HepG2 (cell line): ENCODE data around the gene ETS1. TPM values are rescaled to one million over a fixed set of nuclear protein-coding genes. Genes with fewer than 3 reads are reported as not detected.

ENCODE experiments used
- ATAC-seq: fragments of 200-7000 bp; cut with Tn5 transposase; 3 replicates; pipeline ENCODE4 v1.9.1; 2020; ENCODE audit warnings: mild to moderate bottlenecking, moderate library complexity
- BruUV-seq: library from RNA; stranded (reverse); fragments of 400-500 nt; replicated peaks from 2 replicates; lab custom pipeline; 2021; lab: Mats Ljungman, UMichigan
- CTCF ChIA-PET: fragments of 300-600 bp; formaldehyde crosslinking; extraction: SDS; loops from one replicate; lab custom pipeline; 2021; ENCODE audit warnings: low total read pairs, inconsistent platforms, low intra/inter-chr PET ratio; lab: Yijun Ruan, JAX
- POLR2A ChIA-PET: fragments of 350-600 bp; sonication (Branson Sonifier 250); formaldehyde crosslinking; loops from one replicate; lab custom pipeline; 2020; ENCODE audit warnings: antibody characterized with exemption, inconsistent platforms; lab: Yijun Ruan, JAX
- DNase-seq: peaks from one replicate; pipeline ENCODE4 v3.0.0-alpha.2; 2015; ENCODE audit warnings: low spot score
- FAIRE-seq: peaks from 3 replicates; lab custom pipeline; 2011; peaks lifted over from hg19 to GRCh38; lab: Jason Lieb, UNC
- H2AFZ ChIP-seq: one replicate; pipeline ENCODE4 v1.6.1; 2011; ENCODE audit warnings: low read length, inconsistent platforms
- H3K27ac ChIP-seq: fragments of 300-600 bp; 3 replicates; pipeline ENCODE4 v1.8.0; 2011; ENCODE audit warnings: mixed run types, mild to moderate bottlenecking, mixed read lengths, low read length, inconsistent platforms; ENCODE audit not compliant: insufficient read depth; ENCODE audit errors: extremely low read length
- H3K27me3 ChIP-seq, 2 experiments: fragments of 200-600 bp in 1 of 2; 2 replicates in 1 of 2; 3 replicates in 1 of 2; pipeline versions ENCODE4 v1.6.0 to v1.8.0; 2011; ENCODE audit warnings: low read length in 2 of 2, mild to moderate bottlenecking in 2 of 2, moderate library complexity in 2 of 2, inconsistent platforms in 1 of 2; ENCODE audit not compliant: insufficient read depth in 2 of 2, control insufficient read depth in 1 of 2
- H3K36me3 ChIP-seq, 2 experiments: fragments of 200-600 bp in 1 of 2; replicated peaks in 1 of 2; 2 replicates in 1 of 2; 3 replicates in 1 of 2; pipeline versions ENCODE4 v1.5.1 to v1.8.0; 2011; ENCODE audit warnings: low read length in 2 of 2, inconsistent platforms in 1 of 2; ENCODE audit not compliant: insufficient read depth in 2 of 2, control insufficient read depth in 1 of 2
- H3K4me1 ChIP-seq: 2 replicates; pipeline ENCODE4 v1.5.1; 2012; ENCODE audit warnings: low read length, inconsistent platforms; ENCODE audit not compliant: insufficient read depth
- H3K4me2 ChIP-seq: 2 replicates; pipeline ENCODE4 v1.6.0; 2011; ENCODE audit warnings: low read depth, low read length, inconsistent platforms
- H3K4me3 ChIP-seq, 3 experiments: fragments of 200-600 bp in 1 of 3; sonication (generic), shearing (Covaris generic) in 1 of 3; replicated peaks in 1 of 3; 2 replicates each; pipeline ENCODE4 v1.5.1; 2011 to 2016; ENCODE audit warnings: low read length in 3 of 3, inconsistent platforms in 2 of 3, low read depth in 2 of 3, mild to moderate bottlenecking in 2 of 3, control low read depth in 1 of 3, mixed read lengths in 1 of 3; ENCODE audit not compliant: insufficient read depth in 1 of 3
- H3K79me2 ChIP-seq: one replicate; pipeline ENCODE4 v1.6.1; 2011; ENCODE audit warnings: low read length, inconsistent platforms; ENCODE audit not compliant: insufficient read depth
- H3K9ac ChIP-seq: 2 replicates; pipeline ENCODE4 v1.6.0; 2011; ENCODE audit warnings: mild to moderate bottlenecking, low read depth, low read length, inconsistent platforms; ENCODE audit not compliant: insufficient read depth
- H3K9me3 ChIP-seq: 2 replicates; pipeline ENCODE4 v1.5.1; 2012; ENCODE audit warnings: mild to moderate bottlenecking, low read length
- H4K20me1 ChIP-seq: 2 replicates; pipeline ENCODE4 v1.6.0; 2011; ENCODE audit warnings: inconsistent platforms, mild to moderate bottlenecking, low read length, moderate library complexity; ENCODE audit not compliant: insufficient read depth
- ASH2L ChIP-seq: fragments of 300-600, 200-600 bp; sonication (generic); IDR thresholded peaks from 2 replicates; pipeline ENCODE4 v1.7.0; 2017; ENCODE audit warnings: low read depth, mild to moderate bottlenecking, moderate library complexity, mixed read lengths, low read length; ENCODE audit not compliant: insufficient read length
- ATF5 ChIP-seq: sonication (generic); formaldehyde crosslinking; IDR thresholded peaks from 2 replicates; pipeline ENCODE4 v1.4.0; 2020; ENCODE audit warnings: mild to moderate bottlenecking, low read depth, missing genetic modification reagents
- FOXP1 ChIP-seq, 2 experiments: fragments of 450-650 bp in 1 of 2; IDR thresholded peaks; 2 replicates each; pipeline ENCODE4 v1.6.1; 2017 to 2018; ENCODE audit warnings: antibody characterized with exemption in 1 of 2
- KMT2A ChIP-seq: sonication (generic); formaldehyde crosslinking; IDR thresholded peaks from 2 replicates; pipeline ENCODE4 v1.4.0; 2020; ENCODE audit warnings: missing genetic modification reagents
- MBNL3 ChIP-seq: fragments of 250-450 bp; sonication (Bioruptor Pico); conservative IDR thresholded peaks from 2 replicates; pipeline ENCODE4 v1.8.0; 2022; ENCODE audit warnings: mild to moderate bottlenecking, inconsistent platforms
- PHF5A ChIP-seq: IDR thresholded peaks from one replicate; pipeline ENCODE4 v1.6.1; 2018; ENCODE audit warnings: low read depth, missing genetic modification reagents; ENCODE audit not compliant: unreplicated experiment
- RBFOX2 ChIP-seq: fragments of 200-400 bp; formaldehyde crosslinking; IDR thresholded peaks from 2 replicates; pipeline ENCODE4 v1.6.1; 2017; ENCODE audit warnings: low read depth, mild to moderate bottlenecking, low read length
- RNF2 ChIP-seq: fragments of 450-650 bp; conservative IDR thresholded peaks from 2 replicates; pipeline ENCODE4 v1.6.1; 2016; ENCODE audit warnings: low read depth
- RXRA ChIP-seq: sonication (generic); formaldehyde crosslinking; IDR thresholded peaks from 2 replicates; pipeline ENCODE4 v1.5.1; 2020; ENCODE audit warnings: missing genetic modification reagents
- SNAPC4 ChIP-seq: sonication (generic); formaldehyde crosslinking; IDR thresholded peaks from 2 replicates; pipeline ENCODE4 v1.4.0; 2020; ENCODE audit warnings: mild to moderate bottlenecking, missing genetic modification reagents
- SP5 ChIP-seq: IDR thresholded peaks from 2 replicates; pipeline ENCODE4 v1.6.1; 2016; ENCODE audit warnings: low read depth, borderline replicate concordance
- SYNCRIP ChIP-seq: fragments of 200-400 bp; formaldehyde crosslinking; IDR thresholded peaks from 2 replicates; pipeline ENCODE4 v1.6.1; 2018; ENCODE audit warnings: mild to moderate bottlenecking, low read depth, low read length; ENCODE audit not compliant: insufficient read depth
- ZFP90 ChIP-seq: sonication (generic); formaldehyde crosslinking; IDR thresholded peaks from 2 replicates; pipeline ENCODE4 v1.8.0; 2022; ENCODE audit warnings: missing genetic modification reagents, mild to moderate bottlenecking, inconsistent platforms, borderline replicate concordance
- ZMYM3 ChIP-seq: sonication (generic); formaldehyde crosslinking; IDR thresholded peaks from 2 replicates; pipeline ENCODE4 v1.5.1; 2020; ENCODE audit warnings: mild to moderate bottlenecking, missing genetic modification reagents
- ZNF33A ChIP-seq: sonication (generic); formaldehyde crosslinking; IDR thresholded peaks from 2 replicates; pipeline ENCODE4 v1.5.1; 2020; ENCODE audit warnings: missing genetic modification reagents, mild to moderate bottlenecking, moderate library complexity, borderline replicate concordance
- ZSCAN30 ChIP-seq: sonication (generic); formaldehyde crosslinking; IDR thresholded peaks from 2 replicates; pipeline ENCODE4 v1.5.0; 2020; ENCODE audit warnings: mild to moderate bottlenecking, missing genetic modification reagents
- ZXDC ChIP-seq: sonication (generic); formaldehyde crosslinking; IDR thresholded peaks from 2 replicates; pipeline ENCODE4 v1.5.0; 2020; ENCODE audit warnings: mild to moderate bottlenecking, missing genetic modification reagents
- WGBS: methylation state at CpG from one replicate; pipeline ENCODE4 v1.1.6; 2017; ENCODE audit warnings: low lambda C conversion rate; 5-methylcytosine and 5-hydroxymethylcytosine counted together
- in situ Hi-C: cut with HindIII; loops from 2 replicates; pipeline ENCODE4 v1.10.0; 2017; ENCODE audit warnings: low pct_unique_long_range_greater_than_20kb; ENCODE audit not compliant: extremely low pct_ligation_motif_present
- intact Hi-C: fragments of 100-400 bp; cut with micrococcal nuclease; formaldehyde crosslinking; loops from one replicate; pipeline ENCODE4 v1.10.0; 2022; ENCODE audit not compliant: unreplicated experiment
- polyA plus RNA-seq, 8 experiments: library from polyadenylated mRNA; depleted of rRNA in 3 of 8; stranded (reverse) in 7 of 8; unstranded in 1 of 8; fragments of >200 nt; fragmentation: Illumina TruSeq in 4 of 8; extraction: Trizol in 4 of 8; gene quantifications; 2 replicates each; pipeline versions ENCODE4 v1.2.1 to v1.2.3, GENCODE V29; 2011 to 2016; ENCODE audit warnings: low read depth in 4 of 8, missing spikeins in 1 of 8, mixed read lengths in 1 of 8; ENCODE audit not compliant: insufficient read depth in 1 of 8
- total RNA-seq, 5 experiments: library from RNA; depleted of rRNA; stranded (reverse); fragments of >200 nt; fragmentation: Illumina TruSeq; extraction: Trizol; gene quantifications; 2 replicates each; pipeline ENCODE4 v1.2.3, GENCODE V29; 2016; ENCODE audit warnings: low read depth in 1 of 5

The ETS1 gene
- total and polyA plus RNA-seq, 2 of the 13 experiments (the other 11 are each of a cell fraction or from before 2014, with no cell fraction given): 0.18 to 0.34 TPM

- 30% methylated on average over 7 of the region's 7 CpGs for WGBS
- Histone ChIP-seq H3K27me3 (no peaks in the 10 kb centered on the region), H3K36me3 (no peaks in the 10 kb centered on the region), H3K4me3 (no peak overlapping the region), H3K9me3 (no peaks in the 10 kb centered on the region), H2AFZ (no peak overlapping the region), H3K4me2 (no peak overlapping the region), H3K79me2 (no peaks in the 10 kb centered on the region), H3K9ac (no peak overlapping the region), H3K4me1 (peaks cover 2% of the 10 kb centered on the region), H4K20me1 (no peaks in the 10 kb centered on the region), H3K27ac (no peak overlapping the region)
- in situ Hi-C loops: no loop called here
- ChIA-PET POLR2A (no interaction called here), CTCF (no interaction called here)
- no TSS peak for BruUV-seq
- intact Hi-C loops: no loop called here
- no peak for ATAC-seq
- DNase-seq: no peak
- no peak for FAIRE-seq
- TF ChIP-seq PHF5A (CRISPR knock-in tag): no peak
- no peak for TF ChIP-seq SYNCRIP
- TF ChIP-seq ASH2L: no peak
- TF ChIP-seq MBNL3 (CRISPR knock-in tag): no peak
- no peak for TF ChIP-seq RXRA (CRISPR knock-in tag)
- TF ChIP-seq SNAPC4 (CRISPR knock-in tag): no peak
- TF ChIP-seq ZXDC (CRISPR knock-in tag): no peak
- no peak for TF ChIP-seq SP5 (CRISPR knock-in tag)
- TF ChIP-seq ZFP90 (CRISPR knock-in tag): no peak
- no peak for TF ChIP-seq ATF5 (CRISPR knock-in tag)
- no peak for TF ChIP-seq FOXP1 (IDR thresholded peaks at IDR 0.05)
- no peak for TF ChIP-seq FOXP1 (CRISPR knock-in tag; IDR thresholded peaks at IDR 0.05)
- TF ChIP-seq ZNF33A (CRISPR knock-in tag): no peak
- no peak for TF ChIP-seq RBFOX2
- no peak for TF ChIP-seq ZMYM3 (CRISPR knock-in tag)
- TF ChIP-seq ZSCAN30 (CRISPR knock-in tag): no peak
- TF ChIP-seq RNF2: no peak
- no peak for TF ChIP-seq KMT2A (CRISPR knock-in tag)
These were observed 168.2 kb downstream of the ETS1 start for GRCh38 chr11:128419012-128419767.
